HL-60 (cell line): ENCODE measurements around the gene IL17C.

Experiments
- DNase-seq, 2 experiments: peaks; one replicate each; pipeline ENCODE4 v3.0.0-alpha.2; 2010 to 2020; ENCODE audit warnings: low read depth in 1 of 2, low spot score in 1 of 2
- H3K27ac ChIP-seq: fragments of 250-450 bp; sonication (Bioruptor Pico); replicated peaks from 2 replicates; pipeline ENCODE4 v1.5.1; 2020; ENCODE audit warnings: mild to moderate bottlenecking, moderate library complexity
- H3K27me3 ChIP-seq: fragments of 250-450 bp; sonication (Bioruptor Pico); 2 replicates; pipeline ENCODE4 v1.5.1; 2021; ENCODE audit warnings: mild to moderate bottlenecking, moderate library complexity; ENCODE audit not compliant: insufficient read depth, poor library complexity, severe bottlenecking
- H3K4me3 ChIP-seq: replicated peaks from 2 replicates; pipeline ENCODE4 v1.5.1; 2011; ENCODE audit warnings: mild to moderate bottlenecking, control low read depth, low read length; ENCODE audit not compliant: insufficient read depth
- GABPA ChIP-seq: IDR thresholded peaks from 2 replicates; pipeline ENCODE4 v1.6.1; 2012; ENCODE audit warnings: low read depth
- POLR2AphosphoS5 ChIP-seq: IDR thresholded peaks from 2 replicates; pipeline ENCODE4 v1.6.1; 2012; ENCODE audit warnings: low read depth
- SPI1 ChIP-seq: IDR thresholded peaks from 2 replicates; pipeline ENCODE4 v1.6.1; 2012; ENCODE audit warnings: low read depth, mild to moderate bottlenecking, borderline replicate concordance
- TF ChIP-seq, protein P1 (sequence below): IDR thresholded peaks from one replicate; pipeline ENCODE4 v1.5.1; 2011; ENCODE audit warnings: low read length, control low read depth, inconsistent platforms; ENCODE audit not compliant: insufficient read depth
- TF ChIP-seq, protein P2 (sequence below): IDR thresholded peaks from 2 replicates; pipeline ENCODE4 v1.6.1; 2012; ENCODE audit warnings: low read depth; ENCODE audit not compliant: insufficient replicate concordance

The IL17C gene

DNA sequence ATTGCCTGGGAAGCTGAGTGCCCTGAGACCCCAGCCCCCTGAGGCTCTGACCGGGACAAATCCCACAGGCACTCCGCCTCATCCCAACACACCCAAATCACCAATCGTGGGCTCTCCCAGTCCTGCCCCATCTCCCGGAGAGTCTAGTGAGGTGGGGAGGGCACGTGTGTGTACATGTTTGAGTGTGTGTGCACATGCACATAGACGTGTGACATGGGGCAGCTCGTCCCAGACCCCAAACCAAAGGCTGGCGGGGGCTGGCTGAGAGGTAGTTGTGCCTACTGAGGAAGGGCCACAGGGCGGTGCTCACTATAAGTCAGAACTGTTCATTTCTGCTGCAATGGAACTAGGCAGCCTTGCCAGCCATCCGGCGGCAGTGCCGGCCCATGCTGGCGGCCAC is 39.3 kb downstream of the IL17C start:
- no peak overlapping the region for H3K27ac ChIP-seq
- TF ChIP-seq, protein P1, sequence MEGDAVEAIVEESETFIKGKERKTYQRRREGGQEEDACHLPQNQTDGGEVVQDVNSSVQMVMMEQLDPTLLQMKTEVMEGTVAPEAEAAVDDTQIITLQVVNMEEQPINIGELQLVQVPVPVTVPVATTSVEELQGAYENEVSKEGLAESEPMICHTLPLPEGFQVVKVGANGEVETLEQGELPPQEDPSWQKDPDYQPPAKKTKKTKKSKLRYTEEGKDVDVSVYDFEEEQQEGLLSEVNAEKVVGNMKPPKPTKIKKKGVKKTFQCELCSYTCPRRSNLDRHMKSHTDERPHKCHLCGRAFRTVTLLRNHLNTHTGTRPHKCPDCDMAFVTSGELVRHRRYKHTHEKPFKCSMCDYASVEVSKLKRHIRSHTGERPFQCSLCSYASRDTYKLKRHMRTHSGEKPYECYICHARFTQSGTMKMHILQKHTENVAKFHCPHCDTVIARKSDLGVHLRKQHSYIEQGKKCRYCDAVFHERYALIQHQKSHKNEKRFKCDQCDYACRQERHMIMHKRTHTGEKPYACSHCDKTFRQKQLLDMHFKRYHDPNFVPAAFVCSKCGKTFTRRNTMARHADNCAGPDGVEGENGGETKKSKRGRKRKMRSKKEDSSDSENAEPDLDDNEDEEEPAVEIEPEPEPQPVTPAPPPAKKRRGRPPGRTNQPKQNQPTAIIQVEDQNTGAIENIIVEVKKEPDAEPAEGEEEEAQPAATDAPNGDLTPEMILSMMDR = no peak
- TF ChIP-seq, protein P2, sequence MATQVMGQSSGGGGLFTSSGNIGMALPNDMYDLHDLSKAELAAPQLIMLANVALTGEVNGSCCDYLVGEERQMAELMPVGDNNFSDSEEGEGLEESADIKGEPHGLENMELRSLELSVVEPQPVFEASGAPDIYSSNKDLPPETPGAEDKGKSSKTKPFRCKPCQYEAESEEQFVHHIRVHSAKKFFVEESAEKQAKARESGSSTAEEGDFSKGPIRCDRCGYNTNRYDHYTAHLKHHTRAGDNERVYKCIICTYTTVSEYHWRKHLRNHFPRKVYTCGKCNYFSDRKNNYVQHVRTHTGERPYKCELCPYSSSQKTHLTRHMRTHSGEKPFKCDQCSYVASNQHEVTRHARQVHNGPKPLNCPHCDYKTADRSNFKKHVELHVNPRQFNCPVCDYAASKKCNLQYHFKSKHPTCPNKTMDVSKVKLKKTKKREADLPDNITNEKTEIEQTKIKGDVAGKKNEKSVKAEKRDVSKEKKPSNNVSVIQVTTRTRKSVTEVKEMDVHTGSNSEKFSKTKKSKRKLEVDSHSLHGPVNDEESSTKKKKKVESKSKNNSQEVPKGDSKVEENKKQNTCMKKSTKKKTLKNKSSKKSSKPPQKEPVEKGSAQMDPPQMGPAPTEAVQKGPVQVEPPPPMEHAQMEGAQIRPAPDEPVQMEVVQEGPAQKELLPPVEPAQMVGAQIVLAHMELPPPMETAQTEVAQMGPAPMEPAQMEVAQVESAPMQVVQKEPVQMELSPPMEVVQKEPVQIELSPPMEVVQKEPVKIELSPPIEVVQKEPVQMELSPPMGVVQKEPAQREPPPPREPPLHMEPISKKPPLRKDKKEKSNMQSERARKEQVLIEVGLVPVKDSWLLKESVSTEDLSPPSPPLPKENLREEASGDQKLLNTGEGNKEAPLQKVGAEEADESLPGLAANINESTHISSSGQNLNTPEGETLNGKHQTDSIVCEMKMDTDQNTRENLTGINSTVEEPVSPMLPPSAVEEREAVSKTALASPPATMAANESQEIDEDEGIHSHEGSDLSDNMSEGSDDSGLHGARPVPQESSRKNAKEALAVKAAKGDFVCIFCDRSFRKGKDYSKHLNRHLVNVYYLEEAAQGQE = no peak
- no peak for TF ChIP-seq POLR2AphosphoS5
- no peak for TF ChIP-seq SPI1
- TF ChIP-seq GABPA = no peak
- H3K4me3 ChIP-seq = no peak overlapping the region
- no peak for DNase-seq
- no peaks in the 10 kb centered on the region for H3K27me3 ChIP-seq

DNA sequence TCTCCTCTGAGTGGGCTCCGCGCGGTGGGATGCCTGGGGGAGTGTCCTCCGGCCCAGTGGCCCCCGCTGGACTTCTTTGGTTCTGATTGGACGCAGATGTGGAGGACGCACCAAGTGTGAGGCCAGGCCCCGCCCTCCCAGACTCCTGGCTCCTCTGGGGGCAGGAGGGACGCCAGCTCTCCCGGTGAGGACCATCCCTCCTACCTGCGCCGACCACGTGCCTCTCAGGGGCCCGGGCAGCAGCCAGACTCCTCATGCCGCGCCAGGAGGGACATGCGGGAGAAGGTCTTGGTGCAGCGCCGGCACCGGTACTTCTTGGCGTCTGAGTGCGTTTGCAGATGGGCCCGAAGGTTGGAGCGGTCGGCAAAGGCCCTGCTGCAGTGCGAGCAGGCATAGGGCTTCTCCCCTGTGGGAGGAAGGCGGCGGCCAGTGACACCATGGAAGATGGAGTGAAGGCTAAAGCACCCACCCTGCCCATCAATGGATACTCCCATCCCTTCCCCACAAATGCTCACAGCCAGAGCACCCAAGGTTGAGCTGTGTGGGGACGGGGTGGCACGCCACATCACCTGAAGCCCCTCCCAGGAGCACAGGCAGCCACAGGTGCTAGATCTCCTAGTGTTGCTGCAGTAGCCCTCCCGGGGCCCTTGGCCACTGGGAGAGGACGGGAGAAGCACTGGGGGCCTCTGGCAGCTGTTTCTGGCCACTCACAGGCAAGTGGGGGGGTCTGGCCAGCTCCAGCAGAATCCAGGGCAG is 40.0 kb downstream of the IL17C start:
- Histone ChIP-seq H3K4me3 (no peak overlapping the region), H3K27ac (no peak overlapping the region), H3K27me3 (no peaks in the 10 kb centered on the region)
- DNase-seq = no peak
- TF ChIP-seq, protein P1 = no peak
- TF ChIP-seq, protein P2 = no peak

DNA sequence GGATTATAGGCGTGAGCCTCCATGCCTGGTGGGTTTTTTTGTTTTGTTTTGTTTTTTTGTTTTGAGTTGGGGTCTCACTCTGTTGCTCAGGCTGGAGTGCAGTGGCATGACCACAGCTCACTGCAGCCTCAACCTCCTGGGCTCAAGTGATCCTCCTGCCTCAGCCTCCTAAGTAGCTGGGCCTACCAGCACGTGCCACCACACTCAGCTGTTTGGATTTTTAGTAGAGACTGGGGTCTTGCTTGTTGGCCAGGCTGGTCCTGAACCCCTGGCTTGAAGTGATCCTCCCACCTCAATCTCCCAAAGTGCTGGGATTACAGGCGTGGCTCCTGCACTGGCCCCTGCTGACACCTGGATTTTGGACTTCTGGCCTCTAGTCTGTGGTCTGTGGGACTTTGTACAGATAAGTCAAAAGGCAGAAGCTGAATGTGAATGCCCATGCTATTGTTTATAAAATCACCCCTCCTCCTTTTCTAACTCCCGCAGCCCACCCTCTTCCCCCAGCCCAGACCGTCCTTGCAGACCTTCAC is 42.2 kb downstream of the IL17C start:
- H3K27ac ChIP-seq = no peak overlapping the region; the same call in 1 of the 2 replicates

More for the DNA sequence above, 42.2 kb downstream of the IL17C start:
- DNase-seq = no peak
- Histone ChIP-seq H3K27me3 (no peaks in the 10 kb centered on the region), H3K4me3 (no peak overlapping the region)
- TF ChIP-seq POLR2AphosphoS5 (no peak), SPI1 (no peak), GABPA (no peak)
- TF ChIP-seq, protein P1 = no peak
- TF ChIP-seq, protein P2 = no peak
